ENCODE measurements around the gene FAM163B.

- TF ChIP-seq EZH2 (IDR thresholded peaks at IDR 0.05) (no peak), POLR2AphosphoS5 (IDR thresholded peaks at IDR 0.05; ENCODE audit: borderline replicate concordance, low read depth, low read length) (no peak), FOXP2 (optimal IDR thresholded peaks at IDR 0.05; ENCODE audit: control extremely low read depth, extremely low read length, insufficient read depth) (no peak)
Measured at GRCh38 chr9:133605446-133605845, 3.7 kb downstream of the FAM163B start.

Measured in SK-N-MC (cell line).